HCT116 (cell line): ENCODE measurements around the gene AQP6.

ENCODE experiments used
- CBX3 ChIP-seq: IDR thresholded peaks from 2 replicates; pipeline ENCODE4 v1.6.1; 2012; ENCODE audit warnings: low read depth
- CTCF ChIP-seq, 3 experiments: fragments of 200-600 bp in 1 of 3; sonication (generic) in 1 of 3; IDR thresholded peaks in 2 of 3; conservative IDR thresholded peaks in 1 of 3; 2 replicates each; pipeline ENCODE4 v1.5.1; 2012 to 2017; ENCODE audit warnings: low read depth in 2 of 3, low read length in 2 of 3, antibody characterized with exemption in 1 of 3, borderline replicate concordance in 1 of 3, control low read depth in 1 of 3, mild to moderate bottlenecking in 1 of 3, mixed read lengths in 1 of 3, mixed run types in 1 of 3, moderate library complexity in 1 of 3; ENCODE audit not compliant: insufficient read depth in 1 of 3
- ELF1 ChIP-seq: IDR thresholded peaks from 2 replicates; pipeline ENCODE4 v1.6.1; 2012; ENCODE audit warnings: low read depth, borderline replicate concordance
- EZH2 ChIP-seq: fragments of 200-600 bp; sonication (generic); IDR thresholded peaks from 2 replicates; pipeline ENCODE4 v1.6.1; 2017; ENCODE audit warnings: antibody characterized with exemption, mixed run types
- EZH2phosphoT487 ChIP-seq: fragments of 200-600 bp; IDR thresholded peaks from 2 replicates; pipeline ENCODE4 v1.6.1; 2018; ENCODE audit warnings: antibody characterized with exemption, borderline replicate concordance
- MAX ChIP-seq: IDR thresholded peaks from 2 replicates; pipeline ENCODE4 v1.6.1; 2012
- POLR2A ChIP-seq: IDR thresholded peaks from 2 replicates; pipeline ENCODE4 v1.7.0; 2011; ENCODE audit warnings: borderline replicate concordance; ENCODE audit not compliant: insufficient read depth, insufficient read length; ENCODE audit errors: extremely low read depth
- POLR2AphosphoS5 ChIP-seq: IDR thresholded peaks from 2 replicates; pipeline ENCODE4 v1.6.1; 2011; ENCODE audit warnings: mild to moderate bottlenecking, low read depth, low read length, moderate library complexity
- REST ChIP-seq: IDR thresholded peaks from 2 replicates; pipeline ENCODE4 v1.6.1; 2012; ENCODE audit warnings: low read depth
- SIN3A ChIP-seq: IDR thresholded peaks from 2 replicates; pipeline ENCODE4 v1.6.1; 2012; ENCODE audit warnings: low read depth
- TCF7L2 ChIP-seq: IDR thresholded peaks from 2 replicates; pipeline ENCODE4 v1.7.0; 2011; ENCODE audit warnings: borderline replicate concordance, inconsistent platforms; ENCODE audit not compliant: insufficient read depth, insufficient read length; ENCODE audit errors: extremely low read depth
- YY1 ChIP-seq: IDR thresholded peaks from 2 replicates; pipeline ENCODE4 v1.6.1; 2011; ENCODE audit warnings: low read length, low read depth, moderate library complexity, mild to moderate bottlenecking; ENCODE audit not compliant: insufficient replicate concordance; ENCODE audit errors: extremely low read depth
- ZFX ChIP-seq: fragments of 450-650 bp; IDR thresholded peaks from 2 replicates; pipeline ENCODE4 v1.6.1; 2017
- ZNF274 ChIP-seq: fragments of 200-500 bp; sonication (Bioruptor generic); IDR thresholded peaks from 2 replicates; pipeline ENCODE4 v1.6.1; 2014; ENCODE audit warnings: mild to moderate bottlenecking, low read depth, low read length, inconsistent platforms

GRCh38 chr12:50018154-50018553 lies 45.4 kb downstream of the AQP6 start:
- TF ChIP-seq EZH2 (no peak), CTCF (IDR thresholded peaks at IDR 0.05 in 2 of 3, conservative IDR thresholded peaks at IDR 0.05 in 1 of 3; ENCODE audit: borderline replicate concordance in 1 of 3, insufficient read depth in 1 of 3, low read depth in 2 of 3, low read length in 2 of 3) (no peak), POLR2A (no peak), POLR2AphosphoS5 (no peak), EZH2phosphoT487 (no peak), YY1 (no peak), ELF1 (no peak), REST (no peak), SIN3A (no peak), CBX3 (no peak), MAX (no peak), ZNF274 (no peak), ZFX (no peak), TCF7L2 (no peak)
